Endothelial cell of umbilical vein (primary cell): Measurements from ENCODE around the gene KCNIP3. TPM values are rescaled to one million over a fixed set of nuclear protein-coding genes. Genes with fewer than 3 reads are reported as not detected.
"Not testable (repeated sequence)": the region's sequence is repeated elsewhere in the genome, so short reads cannot be mapped to it uniquely, and the experiment has no call there.

Experiments used
- BruUV-seq: library from RNA; stranded (reverse); fragments of 400-500 nt; replicated peaks from 2 replicates; lab custom pipeline; 2021; lab: Mats Ljungman, UMichigan
- CTCF ChIA-PET: fragments of 300-600, 350-600 bp; sonication (Branson Sonifier 250); formaldehyde crosslinking; loops from one replicate; lab custom pipeline; 2021; ENCODE audit warnings: antibody characterized with exemption, inconsistent platforms; lab: Charles Lee
- POLR2A ChIA-PET: fragments of 300-600, 350-600 bp; sonication (Branson Sonifier 250); formaldehyde crosslinking; loops from one replicate; lab custom pipeline; 2021; ENCODE audit warnings: antibody characterized with exemption, inconsistent platforms; lab: Charles Lee
- DNase-seq: peaks from one replicate; pipeline ENCODE4 v3.0.0-alpha.2; 2011; ENCODE audit warnings: low read depth, low spot score
- FAIRE-seq: peaks from 2 replicates; lab custom pipeline; 2011; peaks lifted over from hg19 to GRCh38; lab: Jason Lieb, UNC
- H2AFZ ChIP-seq: 2 replicates; pipeline ENCODE4 v1.6.0; 2012; ENCODE audit warnings: low read depth, low read length, control low read depth, inconsistent platforms
- H3K27ac ChIP-seq: 2 replicates; pipeline ENCODE4 v1.5.1; 2011; ENCODE audit warnings: low read depth, mild to moderate bottlenecking, control low read depth, low read length, moderate library complexity; ENCODE audit not compliant: insufficient read depth
- H3K27me3 ChIP-seq, 2 experiments: 2 replicates each; pipeline versions ENCODE4 v1.6.0 to v1.6.1; 2011; ENCODE audit warnings: low read length in 2 of 2, mixed read lengths in 1 of 2; ENCODE audit not compliant: control insufficient read depth in 2 of 2, insufficient read depth in 2 of 2
- H3K36me3 ChIP-seq, 2 experiments: 2 replicates in 1 of 2; 3 replicates in 1 of 2; pipeline ENCODE4 v1.5.1; 2011; ENCODE audit warnings: low read length in 2 of 2, mild to moderate bottlenecking in 1 of 2, moderate library complexity in 1 of 2; ENCODE audit not compliant: control insufficient read depth in 2 of 2, insufficient read depth in 2 of 2; ENCODE audit errors: extremely low read depth in 1 of 2
- H3K4me1 ChIP-seq: 3 replicates; pipeline ENCODE4 v1.5.1; 2011; ENCODE audit warnings: mild to moderate bottlenecking, low read length; ENCODE audit not compliant: control insufficient read depth, insufficient read depth; ENCODE audit errors: extremely low read depth
- H3K4me2 ChIP-seq: 2 replicates; pipeline ENCODE4 v1.6.1; 2011; ENCODE audit warnings: low read length, control low read depth, mixed read lengths; ENCODE audit not compliant: insufficient read depth
- H3K4me3 ChIP-seq, 3 experiments: fragments of 200-600 bp in 1 of 3; sonication (generic), shearing (Covaris generic) in 1 of 3; replicated peaks in 1 of 3; 2 replicates each; pipeline ENCODE4 v1.5.1; 2011 to 2016; ENCODE audit warnings: control low read depth in 3 of 3, low read length in 3 of 3, mild to moderate bottlenecking in 2 of 3, inconsistent platforms in 1 of 3, low read depth in 1 of 3, moderate library complexity in 1 of 3; ENCODE audit not compliant: insufficient read depth in 1 of 3
- H3K79me2 ChIP-seq: 2 replicates; pipeline ENCODE4 v1.6.0; 2012; ENCODE audit warnings: low read length, inconsistent platforms; ENCODE audit not compliant: control insufficient read depth, insufficient read depth
- H3K9ac ChIP-seq: replicated peaks from 2 replicates; pipeline ENCODE3; 2011; ENCODE audit warnings: low read length, control low read depth; ENCODE audit not compliant: insufficient read depth; ENCODE audit errors: extremely low read depth
- H3K9me1 ChIP-seq: replicated peaks from 3 replicates; pipeline ENCODE4 v1.6.0; 2011; ENCODE audit warnings: mild to moderate bottlenecking, low read length; ENCODE audit not compliant: control insufficient read depth, insufficient read depth; ENCODE audit errors: extremely low read depth
- H3K9me3 ChIP-seq: replicated peaks from 2 replicates; pipeline ENCODE4 v1.5.1; 2012; ENCODE audit warnings: low read length, inconsistent platforms; ENCODE audit not compliant: control insufficient read depth, insufficient read depth
- H4K20me1 ChIP-seq: replicated peaks from 2 replicates; pipeline ENCODE3; 2011; ENCODE audit warnings: mild to moderate bottlenecking, low read length; ENCODE audit not compliant: control insufficient read depth, insufficient read depth; ENCODE audit errors: extremely low read depth
- EZH2 ChIP-seq: IDR thresholded peaks from 2 replicates; pipeline ENCODE4 v1.6.1; 2012; ENCODE audit warnings: borderline replicate concordance, low read depth, mild to moderate bottlenecking, moderate library complexity, low read length, inconsistent platforms; ENCODE audit not compliant: severe bottlenecking
- FOS ChIP-seq: IDR thresholded peaks from 2 replicates; pipeline ENCODE4 v1.6.1; 2011; ENCODE audit warnings: mild to moderate bottlenecking, low read length, moderate library complexity, borderline replicate concordance; ENCODE audit not compliant: insufficient read depth
- GATA2 ChIP-seq: IDR thresholded peaks from 2 replicates; pipeline ENCODE4 v1.7.0; 2011; ENCODE audit warnings: low read depth, mild to moderate bottlenecking, moderate library complexity, mixed read lengths, low read length; ENCODE audit not compliant: insufficient read length, insufficient read depth
- JUN ChIP-seq: IDR thresholded peaks from 2 replicates; pipeline ENCODE4 v1.6.1; 2011; ENCODE audit warnings: borderline replicate concordance, low read depth; ENCODE audit not compliant: insufficient read length, insufficient read depth
- MAX ChIP-seq: IDR thresholded peaks from 2 replicates; pipeline ENCODE4 v1.6.1; 2011; ENCODE audit not compliant: insufficient read depth, insufficient read length
- MYC ChIP-seq: IDR thresholded peaks from one replicate; pipeline ENCODE4 v1.6.1; 2011; ENCODE audit warnings: mild to moderate bottlenecking, low read depth, low read length
- POLR2A ChIP-seq: IDR thresholded peaks from 2 replicates; pipeline ENCODE4 v1.6.1; 2012; ENCODE audit warnings: low read depth, mild to moderate bottlenecking, control low read depth, low read length
- POLR2AphosphoS5 ChIP-seq: IDR thresholded peaks from 2 replicates; pipeline ENCODE4 v1.6.1; 2012; ENCODE audit warnings: low read depth, mild to moderate bottlenecking, control low read depth, low read length, moderate library complexity; ENCODE audit not compliant: insufficient read depth
- dilution Hi-C: fragments of 300-500 bp; cut with MboI; formaldehyde crosslinking; loops from one replicate; pipeline ENCODE4 v1.15.0; 2019; ENCODE audit warnings: low sequenced_read_pairs; ENCODE audit not compliant: extremely low pct_ligation_motif_present
- intact Hi-C: fragments of 100-400 bp; cut with micrococcal nuclease; formaldehyde crosslinking; loops from one replicate; pipeline ENCODE4 v1.10.0; 2022
- polyA plus RNA-seq, 4 experiments: library from polyadenylated mRNA; depleted of rRNA in 3 of 4; stranded (reverse) in 3 of 4; unstranded in 1 of 4; fragments of >200 nt; gene quantifications; 2 replicates each; pipeline versions ENCODE4 v1.2.1 to v1.2.3, GENCODE V29; 2011 to 2012; ENCODE audit warnings: missing spikeins in 1 of 4
- total RNA-seq: library from RNA; stranded (reverse); gene quantifications from 2 replicates; pipeline ENCODE4 v1.2.3, GENCODE V29; 2021
- TF ChIP-seq, protein P1 (sequence below), 2 donors: IDR thresholded peaks; 1 replicate in 1 of 2; 2 replicates in 1 of 2; pipeline ENCODE4 v1.5.1; 2011; ENCODE audit warnings: low read length in 2 of 2, mild to moderate bottlenecking in 2 of 2, moderate library complexity in 2 of 2, control low read depth in 1 of 2, inconsistent platforms in 1 of 2, low read depth in 1 of 2; ENCODE audit not compliant: insufficient read depth in 1 of 2; ENCODE audit errors: extremely low read depth in 1 of 2

KCNIP3 gene
- total and polyA plus RNA-seq, 2 donors (not counting 3 experiments of a cell fraction or from before 2014, with no cell fraction given), result 0.12 to 0.62 TPM

GRCh38 chr2:95401480-95401879 lies 104.3 kb downstream of the KCNIP3 start:
- ChIA-PET POLR2A (no interaction called here), CTCF (interaction anchor here (3.2 kb wide), 1 partner anchor 13 kb away, joined by 35 read pairs; no protein-coding TSS in a partner anchor)
- Histone ChIP-seq H2AFZ (peak overlapping the region; percentile 99), H3K4me1 (peaks cover 13% of the 10 kb centered on the region), H3K9ac (peak overlapping the region; percentile 85), H3K9me1 (no peaks in the 10 kb centered on the region), H3K79me2 (peaks cover 16% of the 10 kb centered on the region), H3K9me3 (no peaks in the 10 kb centered on the region), H4K20me1 (no peaks in the 10 kb centered on the region), H3K4me2 (peak overlapping the region; percentile 74), H3K4me3 (peak overlapping the region in 1 of 3 experiments; percentile 73), H3K27me3 (no peaks in the 10 kb centered on the region), H3K36me3 (no peaks in the 10 kb centered on the region), H3K27ac (no peak overlapping the region)
- DNase-seq, result no peak
- no TSS peak for BruUV-seq
- TF ChIP-seq FOS, result no peak
- no peak for TF ChIP-seq JUN
- TF ChIP-seq, protein P1, sequence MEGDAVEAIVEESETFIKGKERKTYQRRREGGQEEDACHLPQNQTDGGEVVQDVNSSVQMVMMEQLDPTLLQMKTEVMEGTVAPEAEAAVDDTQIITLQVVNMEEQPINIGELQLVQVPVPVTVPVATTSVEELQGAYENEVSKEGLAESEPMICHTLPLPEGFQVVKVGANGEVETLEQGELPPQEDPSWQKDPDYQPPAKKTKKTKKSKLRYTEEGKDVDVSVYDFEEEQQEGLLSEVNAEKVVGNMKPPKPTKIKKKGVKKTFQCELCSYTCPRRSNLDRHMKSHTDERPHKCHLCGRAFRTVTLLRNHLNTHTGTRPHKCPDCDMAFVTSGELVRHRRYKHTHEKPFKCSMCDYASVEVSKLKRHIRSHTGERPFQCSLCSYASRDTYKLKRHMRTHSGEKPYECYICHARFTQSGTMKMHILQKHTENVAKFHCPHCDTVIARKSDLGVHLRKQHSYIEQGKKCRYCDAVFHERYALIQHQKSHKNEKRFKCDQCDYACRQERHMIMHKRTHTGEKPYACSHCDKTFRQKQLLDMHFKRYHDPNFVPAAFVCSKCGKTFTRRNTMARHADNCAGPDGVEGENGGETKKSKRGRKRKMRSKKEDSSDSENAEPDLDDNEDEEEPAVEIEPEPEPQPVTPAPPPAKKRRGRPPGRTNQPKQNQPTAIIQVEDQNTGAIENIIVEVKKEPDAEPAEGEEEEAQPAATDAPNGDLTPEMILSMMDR (IDR thresholded peaks at IDR 0.05; ENCODE audit: extremely low read depth in 1 of 2, insufficient read depth in 1 of 2, low read depth in 1 of 2, low read length in 2 of 2), result no peak
- TF ChIP-seq MAX, result no peak
- TF ChIP-seq POLR2AphosphoS5, result no peak
- no peak for TF ChIP-seq POLR2A
- no peak for TF ChIP-seq GATA2
- TF ChIP-seq MYC, result no peak
- TF ChIP-seq EZH2, result no peak
- dilution Hi-C loops (no loop called here), intact Hi-C loops (no loop called here)
- no peak for FAIRE-seq

DNA sequence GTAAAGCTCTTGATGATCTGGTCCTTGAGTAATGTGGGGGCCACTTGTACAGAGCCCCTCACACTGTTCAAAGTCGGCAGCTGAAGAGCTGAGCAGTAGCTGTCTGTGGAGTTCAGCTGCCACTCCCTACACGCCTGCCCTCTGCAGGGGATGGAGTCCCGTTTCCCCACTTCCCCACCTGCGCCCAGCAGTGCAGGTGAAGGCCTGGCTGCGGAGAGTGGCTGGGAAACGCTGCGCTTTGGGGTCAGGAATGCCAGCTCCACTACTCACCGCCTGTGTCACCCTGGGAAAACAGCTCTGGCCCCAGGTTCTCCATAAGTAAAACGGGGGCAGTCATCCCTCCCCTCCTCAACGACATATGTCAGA lies 104.8 kb downstream of the KCNIP3 start:
- DNase-seq, H4K20me1 ChIP-seq, dilution Hi-C loops, H3K36me3 ChIP-seq, H3K9me3 ChIP-seq, H3K27me3 ChIP-seq, FAIRE-seq, H3K9me1 ChIP-seq, POLR2A ChIA-PET: not testable (repeated sequence)
- Histone ChIP-seq H3K79me2 (peaks cover 16% of the 10 kb centered on the region), H3K4me1 (peaks cover 13% of the 10 kb centered on the region), H3K4me2 (peak overlapping the region; percentile 74), H3K4me3 (peak overlapping the region; percentile 60 to 95 (median 73)), H3K9ac (peak overlapping the region; percentile 85), H3K27ac (peak overlapping the region; percentile 85), H2AFZ (peak overlapping the region; percentile 99)
- TSS peak; percentile 83 for BruUV-seq
- intact Hi-C loops, result loop anchor here (1.0 kb wide), 2 partner anchors 13 to 56 kb away; no protein-coding TSS in a partner anchor
- CTCF ChIA-PET, result interaction anchor here (2.0 to 3.2 kb wide), 2 partner anchors 13 to 57 kb away, joined by 12 to 35 read pairs; no protein-coding TSS in a partner anchor
